SK-N-MC (cell line): ENCODE measurements around the gene RGN.

Experiments used
- EZH2 ChIP-seq: fragments of 200-600 bp; sonication (generic); IDR thresholded peaks from one replicate; pipeline ENCODE4 v1.6.1; 2017; ENCODE audit warnings: antibody characterized with exemption
- POLR2AphosphoS5 ChIP-seq: IDR thresholded peaks from 2 replicates; pipeline ENCODE4 v1.6.1; 2012; ENCODE audit warnings: mild to moderate bottlenecking, low read depth, low read length, borderline replicate concordance

- TF ChIP-seq POLR2AphosphoS5 (no peak), EZH2 (no peak)
Observed at GRCh38 chrX:47129899-47130358, 51.7 kb downstream of the RGN start.
